Activated gamma-delta T cell treated with Interleukin-2 at 50 U/mL for 16 hours (primary cell): ENCODE data around the gene CYP39A1.

ENCODE experiments used
- DNase-seq: peaks from one replicate; pipeline ENCODE4 v3.0.0-alpha.2; 2020

Gene CYP39A1, protein sequence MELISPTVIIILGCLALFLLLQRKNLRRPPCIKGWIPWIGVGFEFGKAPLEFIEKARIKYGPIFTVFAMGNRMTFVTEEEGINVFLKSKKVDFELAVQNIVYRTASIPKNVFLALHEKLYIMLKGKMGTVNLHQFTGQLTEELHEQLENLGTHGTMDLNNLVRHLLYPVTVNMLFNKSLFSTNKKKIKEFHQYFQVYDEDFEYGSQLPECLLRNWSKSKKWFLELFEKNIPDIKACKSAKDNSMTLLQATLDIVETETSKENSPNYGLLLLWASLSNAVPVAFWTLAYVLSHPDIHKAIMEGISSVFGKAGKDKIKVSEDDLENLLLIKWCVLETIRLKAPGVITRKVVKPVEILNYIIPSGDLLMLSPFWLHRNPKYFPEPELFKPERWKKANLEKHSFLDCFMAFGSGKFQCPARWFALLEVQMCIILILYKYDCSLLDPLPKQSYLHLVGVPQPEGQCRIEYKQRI

DNA sequence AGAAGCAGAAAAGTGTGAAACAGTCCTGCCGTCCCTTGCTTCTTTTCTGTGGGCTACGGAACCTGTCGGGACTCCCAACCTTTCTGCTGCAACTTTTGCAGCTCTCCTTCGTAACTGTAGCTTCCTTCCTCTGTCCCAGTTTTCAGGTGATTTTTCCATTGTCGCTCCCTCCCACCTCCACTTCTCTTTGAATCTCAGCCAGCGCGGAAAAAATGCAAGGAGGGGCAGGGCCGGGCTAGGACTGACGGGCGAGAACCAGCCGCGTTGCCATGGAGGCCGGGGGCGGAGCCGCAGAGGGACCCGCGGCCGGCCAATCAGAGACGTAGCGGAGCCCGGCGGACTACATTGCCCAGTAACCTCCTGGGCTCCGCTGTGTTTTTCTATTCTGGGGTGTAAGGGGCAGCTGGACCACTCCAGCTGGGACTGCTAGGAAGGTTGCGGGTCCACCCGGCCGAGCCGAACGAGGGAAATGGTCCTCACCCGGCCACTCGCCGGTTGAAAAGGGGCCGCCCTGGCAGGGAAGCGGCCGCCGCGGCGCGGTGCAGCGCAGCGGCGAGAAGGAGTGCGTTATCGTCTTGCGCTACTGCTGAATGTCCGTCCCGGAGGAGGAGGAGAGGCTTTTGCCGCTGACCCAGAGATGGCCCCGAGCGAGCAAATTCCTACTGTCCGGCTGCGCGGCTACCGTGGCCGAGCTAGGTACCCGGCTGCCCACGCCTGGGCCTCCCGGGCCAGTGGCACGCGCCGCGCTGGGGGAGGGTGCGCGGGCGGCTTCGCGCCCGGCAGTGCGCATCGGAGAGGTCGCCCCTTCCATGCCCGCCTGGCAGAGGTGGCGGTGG, at the start of gene CYP39A1, which contains the start of gene SLC25A27:
Gene CYP39A1, minus strand, starts transcription at position 216 of the 836 bp plus-strand sequence. CDS start 236 bp downstream, outside the sequence.
Gene SLC25A27, plus strand, starts transcription at position 373 of the 836 bp plus-strand sequence. Its CDS starts 218 bp downstream, at position 591.
- DNase-seq = peak; percentile 70

DNA sequence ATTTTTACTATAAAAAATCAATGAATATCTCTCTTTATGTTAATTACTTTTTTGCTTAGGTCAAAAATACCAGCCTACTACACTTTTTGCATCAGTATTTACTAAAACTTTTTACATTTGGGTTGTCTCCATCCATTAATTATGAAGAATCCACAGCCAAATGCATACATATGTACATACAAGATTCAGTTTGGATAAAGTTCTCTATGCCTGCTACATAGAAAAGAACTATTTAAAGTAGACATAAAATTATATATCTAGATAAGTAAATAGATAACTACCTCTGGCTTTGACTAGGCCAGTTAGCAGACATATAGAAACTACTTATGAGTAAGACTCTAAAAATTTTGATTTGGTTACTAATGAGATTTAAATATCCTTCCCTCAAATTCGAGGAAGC, 47.4 kb upstream of the CYP39A1 start:
- DNase-seq = no peak

DNA sequence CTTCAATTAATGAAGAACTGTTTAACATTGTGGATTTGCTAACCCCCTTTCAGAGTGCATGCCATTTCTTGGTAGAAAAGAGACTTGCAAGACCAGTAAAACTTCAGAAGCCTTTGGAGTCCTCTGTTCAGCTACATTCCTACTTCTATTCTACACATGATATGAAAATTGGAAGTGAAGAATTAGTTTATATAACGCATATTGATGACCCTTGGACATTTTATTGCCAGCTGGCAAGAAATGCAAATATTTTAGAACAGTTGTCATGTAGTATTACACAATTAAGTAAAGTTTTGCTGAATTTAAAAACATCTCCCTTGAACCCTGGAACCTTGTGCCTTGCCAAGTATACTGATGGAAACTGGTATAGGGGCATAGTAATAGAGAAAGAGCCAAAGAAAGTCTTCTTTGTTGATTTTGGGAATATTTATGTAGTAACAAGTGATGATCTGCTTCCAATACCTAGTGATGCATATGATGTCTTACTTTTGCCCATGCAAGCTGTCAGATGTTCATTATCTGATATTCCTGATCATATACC, 38.4 kb upstream of the CYP39A1 start:
- DNase-seq = no peak

DNA sequence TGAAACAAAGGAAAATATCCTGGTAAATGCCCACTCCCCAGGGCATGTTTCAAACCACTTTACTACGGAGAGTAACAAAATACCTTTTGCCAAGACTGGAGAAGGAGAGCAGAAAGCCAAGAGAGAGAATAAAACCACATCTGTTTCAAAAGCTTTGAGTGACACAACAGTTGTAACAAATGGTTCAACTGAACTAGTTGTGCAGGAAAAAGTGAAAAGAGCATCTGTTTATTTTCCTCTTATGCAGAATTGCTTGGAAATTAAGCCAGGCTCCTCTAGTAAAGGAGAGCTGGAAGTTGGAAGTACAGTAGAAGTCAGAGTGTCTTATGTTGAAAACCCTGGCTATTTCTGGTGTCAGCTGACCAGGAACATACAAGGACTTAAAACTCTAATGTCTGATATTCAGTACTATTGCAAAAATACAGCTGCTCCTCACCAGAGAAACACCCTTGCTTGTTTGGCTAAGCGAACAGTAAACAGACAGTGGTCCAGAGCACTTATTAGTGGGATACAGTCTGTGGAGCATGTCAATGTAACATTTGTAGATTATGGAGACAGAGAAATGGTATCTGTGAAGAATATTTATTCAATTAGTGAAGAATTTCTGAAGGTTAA, 37.6 kb upstream of the CYP39A1 start:
- no peak for DNase-seq

DNA sequence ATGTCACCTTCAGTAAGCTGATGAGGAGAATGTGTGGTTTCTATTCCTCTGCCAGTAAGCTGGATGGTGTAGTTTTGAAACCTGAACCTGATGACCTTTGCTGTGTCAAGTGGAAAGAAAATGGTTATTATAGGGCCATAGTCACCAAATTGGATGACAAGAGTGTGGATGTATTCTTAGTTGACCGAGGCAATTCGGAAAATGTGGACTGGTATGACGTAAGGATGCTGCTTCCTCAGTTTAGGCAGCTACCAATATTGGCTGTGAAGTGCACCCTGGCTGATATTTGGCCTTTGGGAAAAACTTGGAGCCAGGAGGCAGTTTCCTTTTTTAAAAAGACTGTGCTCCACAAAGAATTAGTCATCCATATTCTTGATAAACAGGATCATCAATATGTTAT, 37.0 kb upstream of the CYP39A1 start:
- DNase-seq = no peak

DNA sequence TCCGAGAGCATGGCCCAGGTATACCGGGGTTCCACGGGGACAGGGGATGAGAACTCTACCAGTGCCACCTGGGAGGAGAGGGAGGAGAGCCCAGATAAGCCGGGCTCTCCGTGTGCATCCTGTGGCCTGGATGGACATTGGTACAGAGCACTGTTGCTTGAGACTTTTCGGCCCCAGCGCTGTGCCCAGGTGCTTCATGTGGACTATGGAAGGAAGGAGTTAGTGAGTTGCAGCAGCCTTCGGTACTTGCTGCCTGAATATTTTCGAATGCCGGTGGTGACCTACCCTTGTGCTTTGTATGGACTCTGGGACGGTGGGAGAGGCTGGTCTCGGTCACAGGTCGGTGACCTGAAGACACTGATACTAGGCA, 36.3 kb upstream of the CYP39A1 start:
- DNase-seq = no peak

DNA sequence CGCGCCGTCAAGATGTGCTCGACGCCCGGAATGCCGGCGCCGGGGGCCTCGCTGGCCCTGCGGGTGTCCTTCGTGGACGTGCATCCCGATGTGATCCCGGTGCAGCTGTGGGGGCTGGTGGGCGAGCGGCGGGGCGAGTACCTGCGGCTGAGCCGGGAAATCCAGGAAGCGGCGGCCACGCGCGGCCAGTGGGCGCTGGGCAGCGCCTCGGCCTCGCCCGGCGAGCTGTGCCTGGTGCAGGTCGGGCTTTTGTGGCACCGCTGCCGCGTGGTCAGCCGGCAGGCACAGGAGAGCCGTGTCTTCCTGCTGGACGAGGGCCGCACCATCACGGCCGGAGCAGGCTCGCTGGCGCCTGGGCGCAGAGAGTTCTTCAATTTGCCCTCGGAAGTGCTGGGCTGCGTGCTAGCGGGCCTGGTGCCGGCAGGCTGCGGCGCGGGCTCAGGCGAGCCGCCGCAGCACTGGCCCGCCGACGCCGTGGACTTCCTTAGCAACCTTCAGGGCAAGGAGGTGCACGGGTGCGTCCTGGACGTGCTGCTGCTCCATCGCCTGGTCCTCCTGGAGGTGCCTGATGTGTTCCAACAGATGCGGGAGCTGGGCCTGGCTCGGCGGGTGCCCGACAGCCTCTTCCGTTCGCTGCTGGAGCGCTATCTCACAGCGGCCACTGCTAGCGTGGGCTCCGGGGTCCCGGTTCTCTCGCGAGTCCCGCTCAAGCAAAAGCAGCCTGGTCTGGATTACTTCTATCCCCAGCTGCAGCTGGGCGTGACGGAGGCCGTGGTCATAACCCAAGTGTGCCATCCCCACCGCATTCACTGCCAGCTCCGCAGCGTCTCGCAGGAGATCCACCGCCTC, 35.7 kb upstream of the CYP39A1 start:
- DNase-seq = no peak

DNA sequence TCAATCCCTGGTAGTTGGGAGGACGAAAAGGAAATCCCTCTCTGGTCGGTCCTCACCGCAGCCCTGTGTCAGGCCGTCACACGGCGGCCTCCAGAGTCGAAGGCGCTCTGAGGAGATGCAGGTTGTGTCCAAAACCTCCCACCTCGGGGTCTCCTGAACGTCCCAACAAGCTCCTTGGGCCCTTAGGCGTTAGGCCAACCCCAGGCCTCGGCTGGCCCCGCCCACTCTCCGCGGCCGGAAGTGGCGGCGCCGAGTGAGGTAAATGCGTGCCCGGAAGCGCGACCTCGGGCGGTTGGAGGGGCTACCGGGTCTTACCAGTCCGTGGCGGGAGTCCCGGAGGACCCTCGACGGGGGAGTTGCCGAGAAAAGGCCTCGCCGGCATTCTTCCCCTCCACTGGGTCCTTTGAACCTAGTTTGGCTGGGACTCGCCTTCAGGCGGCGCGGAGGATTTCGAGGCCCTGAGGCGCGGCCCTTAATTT, 35.0 kb upstream of the CYP39A1 start, which contains the start of gene TDRD6:
Gene TDRD6, plus strand, starts transcription at position 267 of the 479 bp plus-strand sequence. CDS start 244 bp downstream, outside the sequence.
- DNase-seq = no peak

DNA sequence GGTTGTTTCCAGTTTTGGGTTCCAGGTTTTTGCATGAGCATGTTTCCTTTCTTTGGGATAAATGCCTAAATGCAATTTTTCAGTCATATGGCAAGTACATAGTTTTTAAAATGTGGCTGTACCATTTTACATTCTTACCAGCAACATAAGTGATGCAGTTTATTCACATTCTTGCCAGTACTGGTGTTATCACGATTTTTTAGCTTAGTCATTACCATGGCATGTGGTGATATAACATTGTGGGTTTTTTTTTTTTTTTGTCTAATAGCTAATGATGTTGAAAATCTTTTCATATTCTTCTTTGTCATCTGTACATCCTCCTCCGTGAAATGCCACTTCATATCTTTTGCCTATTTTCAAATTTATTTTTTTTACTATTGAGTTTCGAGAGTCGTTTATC, 32.2 kb upstream of the CYP39A1 start:
- DNase-seq = no peak

DNA sequence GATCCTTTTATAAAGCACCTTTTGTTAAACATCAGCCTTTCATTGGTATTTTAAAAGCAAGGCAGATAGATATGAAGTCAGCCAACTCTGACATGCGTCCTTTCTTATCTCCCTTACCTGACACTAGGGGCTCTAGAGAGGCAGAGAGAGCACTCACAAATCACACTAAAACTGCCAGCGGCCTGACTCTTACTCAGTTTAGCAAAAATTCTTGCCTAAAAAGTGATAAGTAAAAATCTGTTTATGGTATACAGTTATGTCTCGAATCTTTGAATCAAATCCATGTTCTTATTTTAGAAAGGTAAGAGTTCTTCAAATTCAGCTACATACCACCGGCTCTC, 24.7 kb upstream of the CYP39A1 start:
- DNase-seq = no peak

DNA sequence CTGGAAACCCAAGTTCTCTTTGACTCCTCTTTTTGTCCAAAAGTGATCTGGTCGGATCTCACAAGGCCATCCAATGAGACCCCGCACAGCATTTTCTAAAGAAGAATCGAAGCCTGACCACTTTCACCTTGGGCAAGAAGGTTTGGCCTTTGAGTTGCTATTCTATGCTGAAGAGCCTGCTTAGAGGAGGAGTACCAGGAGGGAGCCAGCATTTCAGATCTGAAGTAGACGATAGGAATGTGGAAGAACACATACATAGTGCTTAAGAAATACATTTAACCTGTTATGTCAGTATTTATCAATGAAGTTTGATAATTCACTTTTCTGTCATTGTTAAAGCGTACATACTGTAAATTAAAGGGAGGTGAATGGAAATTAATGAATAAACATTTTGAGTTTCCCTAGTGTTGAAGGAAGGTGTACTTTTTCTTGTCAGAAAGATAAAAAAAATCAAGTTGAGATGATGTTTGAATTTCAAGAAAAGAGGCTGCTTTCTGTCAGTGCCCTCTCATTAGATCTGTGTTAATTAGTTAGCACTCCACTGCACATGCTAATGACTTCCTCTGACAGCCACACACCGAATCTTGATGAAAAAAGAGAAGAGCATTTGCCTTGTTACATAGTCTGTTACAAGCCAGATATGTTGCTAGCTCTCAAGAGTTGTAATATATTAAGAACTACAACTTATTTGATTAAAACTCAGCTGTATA, 24.1 kb upstream of the CYP39A1 start:
- no peak for DNase-seq

DNA sequence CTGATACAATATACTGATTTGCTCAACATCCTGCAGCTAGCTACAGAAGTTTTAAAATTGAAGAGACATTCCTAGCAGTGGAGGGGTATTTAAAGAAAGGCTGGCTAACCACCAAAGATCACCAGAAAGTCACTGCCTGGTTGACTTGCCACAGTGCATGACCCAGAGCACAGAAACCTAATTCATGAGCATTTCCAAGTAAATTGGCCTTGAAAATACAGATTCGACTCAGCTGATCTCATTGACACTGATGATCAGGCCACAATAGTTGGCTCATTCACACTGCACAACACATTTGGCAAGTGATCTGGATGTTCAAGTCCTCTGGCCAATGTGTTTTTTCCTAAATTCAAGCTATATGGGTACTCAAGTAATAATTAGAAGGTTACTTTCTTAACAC, 21.8 kb upstream of the CYP39A1 start:
- DNase-seq = no peak

DNA sequence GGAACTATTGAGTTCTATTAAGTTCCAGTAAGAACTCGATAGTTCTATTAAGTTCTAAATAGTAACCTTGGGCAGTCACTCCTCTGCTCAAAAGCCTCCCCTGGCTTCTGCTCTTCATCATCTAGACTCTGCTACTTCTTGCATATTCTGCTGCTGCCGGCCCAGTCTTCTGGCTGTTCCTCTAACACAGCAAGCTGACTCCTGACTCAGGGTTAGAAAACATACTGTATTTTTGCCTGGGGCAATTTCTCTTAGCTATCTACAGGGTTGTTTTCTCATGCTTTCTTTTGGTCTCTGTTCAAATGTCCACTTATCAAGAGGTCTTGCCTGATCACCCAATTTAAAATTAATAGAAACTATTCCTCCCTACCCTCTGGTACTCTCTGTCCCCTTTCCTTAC, 14.8 kb upstream of the CYP39A1 start:
- DNase-seq = no peak

DNA sequence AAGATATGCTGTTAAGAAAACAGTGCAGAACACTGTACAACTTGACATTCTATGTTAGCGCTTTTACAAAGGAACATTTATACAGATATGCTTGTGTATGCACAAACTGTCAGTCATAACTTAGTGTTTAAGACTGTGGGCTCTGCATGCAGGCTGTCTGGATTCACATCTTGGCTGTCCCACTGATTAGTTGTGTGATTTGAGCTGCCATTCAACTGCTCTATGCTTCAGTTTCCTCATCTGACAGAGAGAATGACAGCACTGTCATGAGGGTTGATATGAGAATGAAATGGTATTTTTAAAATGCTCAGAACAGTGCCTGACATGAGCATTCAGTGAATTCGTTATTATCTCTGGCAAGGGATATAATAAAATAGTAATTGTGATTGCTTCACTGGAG, 8.9 kb upstream of the CYP39A1 start:
- DNase-seq = no peak

DNA sequence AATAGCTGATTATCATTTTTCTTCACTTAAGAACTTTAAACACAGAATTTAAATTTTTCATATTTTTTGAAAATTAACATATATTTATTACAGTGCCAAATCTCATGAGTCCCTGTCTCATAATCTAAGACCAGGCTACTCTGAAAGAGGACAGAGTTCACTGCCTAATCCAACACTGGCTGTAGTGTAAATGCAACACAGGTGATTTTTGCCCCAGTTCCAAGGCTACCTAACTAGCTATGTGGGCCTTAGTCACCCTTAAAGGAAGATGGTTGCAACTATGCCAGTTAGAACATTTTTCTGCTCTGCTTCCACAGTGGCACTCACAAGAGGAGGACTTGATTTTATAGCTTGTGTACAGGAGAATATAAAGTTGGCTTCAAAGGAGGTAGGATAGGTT, 5.0 kb upstream of the CYP39A1 start:
- no peak for DNase-seq

DNA sequence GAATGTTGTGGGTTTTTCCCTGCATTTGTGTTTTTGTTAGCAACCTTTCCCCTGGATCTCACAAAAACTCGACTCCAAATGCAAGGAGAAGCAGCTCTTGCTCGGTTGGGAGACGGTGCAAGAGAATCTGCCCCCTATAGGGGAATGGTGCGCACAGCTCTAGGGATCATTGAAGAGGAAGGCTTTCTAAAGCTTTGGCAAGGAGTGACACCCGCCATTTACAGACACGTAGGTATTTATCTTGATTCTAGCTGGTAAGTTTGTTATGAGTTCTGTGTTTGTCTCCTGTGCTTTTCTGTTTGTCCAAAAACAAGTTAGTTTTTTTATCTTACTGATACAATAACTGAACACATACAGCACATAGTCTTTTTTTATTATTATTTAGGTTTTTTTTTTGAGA, 3.2 kb upstream of the CYP39A1 start:
- no peak for DNase-seq

DNA sequence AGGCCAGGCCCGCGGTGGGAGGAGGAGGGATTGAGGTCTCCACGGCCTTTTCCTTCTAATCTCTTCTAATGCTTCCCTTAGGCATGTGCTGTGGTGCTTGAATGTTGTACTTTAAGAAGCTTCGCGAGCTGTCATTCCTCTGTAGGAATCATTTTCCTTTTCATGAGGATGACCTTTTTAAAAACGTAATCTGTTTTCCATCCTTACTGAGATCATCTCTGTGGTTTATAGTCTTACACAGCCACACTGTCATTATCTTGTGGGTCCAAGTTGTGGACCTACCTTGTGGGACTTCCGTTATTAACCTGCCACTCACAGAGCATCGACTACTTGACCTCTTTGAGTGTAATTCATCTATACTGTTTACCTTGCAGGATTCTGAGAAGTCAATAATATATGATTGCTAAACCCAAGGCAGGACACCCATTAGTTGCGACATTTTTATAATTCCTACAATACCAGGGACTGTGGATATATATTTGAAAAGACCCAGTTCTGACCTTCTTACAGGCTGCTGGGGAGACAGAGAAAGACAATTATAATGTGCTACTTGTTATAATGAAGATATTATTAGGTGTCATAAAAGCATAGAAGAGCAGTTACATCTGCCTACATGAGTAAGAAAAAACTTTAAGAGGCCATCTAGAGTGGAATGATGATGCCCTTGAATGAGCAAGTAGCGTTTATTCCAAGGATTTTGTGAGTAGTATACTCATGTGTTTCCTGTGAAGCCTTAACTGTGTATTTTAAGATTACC, 999 bp upstream of the CYP39A1 start:
- DNase-seq = no peak

DNA sequence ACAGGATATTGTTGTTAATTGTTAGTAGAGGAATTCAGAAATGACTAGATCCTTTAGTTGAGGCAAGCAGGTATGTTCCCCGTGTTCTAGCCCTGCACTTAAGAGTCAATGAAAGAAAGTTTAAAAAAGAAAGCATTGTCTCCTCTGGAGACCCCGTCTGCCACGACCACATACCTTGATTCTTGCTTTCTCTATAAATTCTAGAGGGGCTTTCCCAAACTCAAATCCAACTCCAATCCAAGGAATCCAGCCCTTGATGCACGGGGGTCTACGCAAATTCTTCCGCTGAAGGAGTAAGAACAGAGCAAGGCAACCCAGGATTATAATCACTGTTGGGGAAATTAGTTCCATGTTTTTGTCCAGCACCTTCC, 401 bp downstream of the CYP39A1 start:
- DNase-seq = no peak

DNA sequence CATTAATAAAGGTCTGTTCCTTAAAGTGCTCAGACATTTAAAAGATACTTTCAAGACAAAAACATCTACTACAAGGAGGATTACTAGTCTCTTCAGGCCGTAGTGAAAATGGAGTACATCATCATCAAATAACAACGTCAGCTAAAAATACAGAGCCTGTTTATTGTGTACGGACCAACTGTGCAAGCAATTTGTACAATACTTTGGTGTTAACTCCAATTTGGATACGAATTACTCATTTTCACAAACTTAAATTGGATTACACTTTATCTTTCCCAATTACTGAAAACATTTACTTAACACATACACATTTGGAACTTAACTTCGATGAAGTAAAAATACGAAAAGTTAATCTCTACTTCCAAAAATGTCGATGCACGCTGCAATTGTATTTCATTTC, 802 bp downstream of the CYP39A1 start:
- no peak for DNase-seq

DNA sequence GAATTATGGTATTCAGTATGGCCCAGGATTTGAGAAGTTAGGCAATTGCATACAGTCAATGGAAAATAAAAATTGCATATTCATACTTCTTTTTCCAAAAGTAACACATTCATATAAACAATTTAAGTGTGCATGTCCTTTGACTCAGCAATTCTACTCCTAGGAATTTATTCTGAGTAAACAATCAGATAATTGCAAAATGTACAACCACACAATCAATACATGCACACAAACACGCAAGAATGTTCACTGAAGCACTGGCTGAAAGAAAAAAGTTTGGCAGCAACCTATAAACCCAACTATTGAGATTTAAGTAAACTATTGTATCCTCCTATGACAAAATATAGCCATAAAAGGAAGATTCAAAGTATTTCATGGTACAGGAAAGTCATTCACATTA, 1.6 kb downstream of the CYP39A1 start:
- DNase-seq = no peak
